HG03108 (cell line): ENCODE data around the gene UBE2Q2.

Experiments
- ATAC-seq: cut with Tn5 transposase; IDR thresholded peaks from one replicate; pipeline ENCODE4 v1.9.1; 2021; ENCODE audit warnings: moderate library complexity; ENCODE audit not compliant: unreplicated experiment

UBE2Q2 gene

DNA sequence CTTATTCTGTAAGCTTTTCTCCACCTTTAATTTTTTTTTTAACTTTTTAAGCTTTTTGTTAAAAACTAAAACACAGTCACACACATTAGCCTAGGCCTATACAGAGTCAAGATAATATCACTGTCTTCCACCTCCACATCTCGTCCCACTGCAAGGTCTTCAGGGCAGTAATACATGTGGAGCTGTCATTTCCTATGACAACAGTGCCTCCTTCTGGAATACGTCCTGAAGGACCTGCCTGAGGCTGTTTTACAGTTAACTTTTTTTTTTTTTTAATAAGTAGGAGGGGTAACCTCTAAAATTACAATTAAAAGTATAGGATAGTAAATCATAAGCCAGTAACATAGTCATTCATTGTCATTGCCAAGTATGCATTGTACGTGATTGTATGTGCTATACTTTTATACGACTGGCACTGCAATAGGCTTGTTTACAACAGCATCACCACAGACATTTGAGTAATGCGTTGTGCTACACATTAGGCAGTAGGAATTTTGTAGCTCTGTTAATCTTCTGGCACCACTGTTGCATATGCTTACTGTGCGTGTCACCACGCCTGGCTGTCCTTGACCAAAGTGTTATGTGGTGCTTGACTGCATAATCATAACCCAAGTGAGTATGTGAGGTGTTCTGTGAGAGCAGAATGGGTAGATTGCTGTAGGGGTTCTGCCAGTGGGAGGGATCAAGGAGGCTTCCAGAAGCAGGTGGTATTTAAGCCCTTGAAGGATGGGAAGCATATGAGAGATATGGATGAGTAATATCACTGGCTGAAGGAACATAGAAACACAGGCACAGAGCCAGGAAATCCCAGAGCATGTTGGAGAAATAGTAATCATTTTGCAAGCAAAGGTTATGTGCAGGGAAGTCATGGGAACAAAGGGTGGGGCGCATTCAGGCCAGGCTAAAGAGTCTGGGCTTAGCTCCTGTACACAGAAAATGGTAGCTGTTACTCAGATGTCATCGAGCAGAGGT lies 78.8 kb downstream of the UBE2Q2 start:
- no peak for ATAC-seq

DNA sequence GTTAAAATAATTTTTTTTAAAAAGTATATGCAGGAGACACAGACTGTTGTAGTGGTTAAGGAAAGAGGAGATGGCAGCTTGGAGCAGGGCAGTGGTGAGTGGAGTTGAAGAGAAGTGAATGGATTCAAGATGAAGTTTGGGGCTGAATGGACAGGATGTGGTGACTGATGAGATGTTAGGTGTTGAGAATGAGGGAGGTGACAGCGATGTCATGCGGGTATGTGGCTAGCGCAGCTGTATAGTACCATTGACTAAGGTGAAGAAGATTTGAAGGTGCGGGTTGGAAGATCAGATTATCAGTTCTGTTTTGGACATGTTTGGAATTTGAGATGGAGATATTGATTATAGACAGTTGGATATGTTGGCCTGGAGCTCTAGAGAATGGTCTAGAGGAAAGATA lies 80.5 kb downstream of the UBE2Q2 start:
- no peak for ATAC-seq

DNA sequence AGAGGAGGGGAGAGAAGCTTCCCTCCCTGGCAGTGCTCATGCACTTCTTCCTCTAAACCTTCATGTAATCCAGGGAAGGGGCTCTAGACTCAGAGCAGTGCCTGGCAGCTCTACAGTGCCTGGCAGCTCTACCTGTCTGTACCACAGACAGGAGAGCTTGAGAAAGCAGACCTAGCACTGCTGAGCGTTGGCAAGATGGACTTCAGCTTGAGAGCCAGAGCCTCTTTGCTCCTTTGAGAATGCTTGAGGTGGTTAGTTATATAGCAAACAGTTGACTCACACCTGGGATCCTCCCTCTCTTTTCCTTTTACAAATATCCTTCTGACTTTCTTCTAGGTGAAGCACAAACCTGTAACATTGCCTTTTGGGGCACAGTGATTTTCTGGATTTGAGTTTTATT lies 81.3 kb downstream of the UBE2Q2 start:
- no peak for ATAC-seq

DNA sequence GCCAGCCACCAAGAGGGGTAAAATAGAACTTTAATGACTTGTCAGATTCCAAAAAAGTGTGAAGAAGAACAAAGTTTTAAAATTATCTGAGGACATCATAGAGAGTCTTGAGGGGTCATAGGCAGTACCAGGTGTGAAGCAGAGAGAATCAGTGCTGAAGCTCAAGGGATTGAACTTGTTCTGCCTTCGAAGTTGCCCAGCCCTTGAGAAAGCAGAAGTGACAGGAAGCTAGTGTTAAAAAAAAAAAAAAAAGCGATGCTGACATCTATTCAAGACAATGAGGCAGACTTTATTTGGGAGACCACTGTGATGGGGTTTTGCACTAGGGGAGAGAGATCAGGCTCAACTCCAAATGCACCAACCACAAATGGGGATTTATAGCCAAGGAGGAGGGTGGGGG lies 82.2 kb downstream of the UBE2Q2 start:
- ATAC-seq, result no peak

DNA sequence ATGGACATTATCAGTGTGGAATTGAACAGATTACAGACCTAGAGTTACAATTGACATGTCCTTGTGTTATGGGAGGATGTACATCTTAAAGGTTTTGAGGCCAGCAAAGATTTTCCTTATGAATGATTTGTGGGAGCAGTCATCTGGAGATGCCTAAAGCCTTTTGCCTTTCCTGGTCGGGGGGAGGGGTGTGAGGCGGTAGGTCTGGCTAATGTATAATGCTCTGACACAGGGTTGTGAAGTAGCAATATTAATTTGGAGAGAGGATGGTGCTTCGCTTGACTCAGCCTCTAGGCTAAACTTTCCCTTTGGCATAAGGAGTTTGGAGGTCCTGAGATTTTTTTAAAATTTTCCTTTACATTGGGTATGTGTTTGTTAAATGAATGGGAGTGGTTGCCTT lies 83.7 kb downstream of the UBE2Q2 start:
- no peak for ATAC-seq

DNA sequence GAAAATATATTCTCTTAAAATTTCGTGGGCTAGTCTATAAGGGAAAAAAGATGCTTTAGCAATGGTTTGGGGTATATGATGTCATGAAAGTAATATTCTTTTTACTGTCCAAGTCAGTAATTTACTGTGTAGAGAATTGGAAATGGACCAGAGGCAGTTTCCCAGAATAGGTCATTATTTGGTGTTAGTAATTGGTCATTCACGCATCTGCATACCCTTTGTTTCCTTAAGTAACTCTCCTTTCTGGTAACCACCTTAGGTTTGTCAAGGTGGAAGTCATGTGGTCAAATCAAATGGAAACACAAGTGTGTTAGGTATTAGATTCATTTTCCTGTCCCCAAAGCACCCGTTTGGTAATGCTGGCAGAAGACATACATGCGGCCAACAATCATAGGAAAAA lies 84.4 kb downstream of the UBE2Q2 start:
- no peak for ATAC-seq

DNA sequence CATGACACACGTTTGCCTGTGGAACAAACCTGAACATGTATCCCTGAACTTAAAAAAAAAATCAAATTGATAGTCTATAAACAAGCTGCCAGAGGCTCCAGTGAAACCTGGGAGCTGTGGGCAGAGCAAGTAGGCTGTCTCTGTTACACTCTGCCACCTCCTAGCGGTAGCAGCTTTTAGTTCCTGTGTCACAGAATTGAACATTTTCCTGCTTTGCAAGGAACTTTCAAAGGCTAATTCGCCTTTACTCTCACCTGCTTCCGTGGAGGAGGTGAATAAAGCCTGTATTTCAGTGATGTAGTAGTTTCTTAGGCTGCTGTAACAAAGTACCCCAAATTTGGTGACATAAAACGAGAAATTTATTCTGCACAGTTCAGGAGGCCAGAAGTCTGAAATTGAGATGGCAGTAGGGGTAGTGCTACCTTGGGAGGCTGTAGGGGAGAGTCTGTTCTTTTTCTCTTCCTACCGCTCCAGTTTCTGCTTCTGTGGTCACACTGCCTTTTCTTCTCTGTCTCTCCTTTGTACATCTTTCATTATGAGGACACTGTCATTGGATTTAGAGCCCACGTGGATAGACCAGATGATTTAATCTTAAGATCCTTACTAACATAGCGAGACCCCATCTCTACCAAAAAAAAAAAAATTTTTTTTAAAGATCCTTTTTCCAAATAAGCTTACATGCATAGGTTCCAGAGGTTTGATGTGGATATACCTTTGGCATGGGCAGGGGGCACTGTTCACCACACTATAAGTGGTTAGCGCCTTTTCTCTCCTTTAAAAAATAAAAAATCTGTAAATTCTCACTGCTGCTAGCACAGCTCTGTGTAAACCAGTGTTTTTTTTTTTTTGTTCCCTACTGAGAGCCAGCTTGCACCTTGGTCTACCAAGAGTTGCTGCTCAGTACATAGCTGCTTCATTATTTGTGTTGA lies 85.7 kb downstream of the UBE2Q2 start:
- ATAC-seq, result no peak

DNA sequence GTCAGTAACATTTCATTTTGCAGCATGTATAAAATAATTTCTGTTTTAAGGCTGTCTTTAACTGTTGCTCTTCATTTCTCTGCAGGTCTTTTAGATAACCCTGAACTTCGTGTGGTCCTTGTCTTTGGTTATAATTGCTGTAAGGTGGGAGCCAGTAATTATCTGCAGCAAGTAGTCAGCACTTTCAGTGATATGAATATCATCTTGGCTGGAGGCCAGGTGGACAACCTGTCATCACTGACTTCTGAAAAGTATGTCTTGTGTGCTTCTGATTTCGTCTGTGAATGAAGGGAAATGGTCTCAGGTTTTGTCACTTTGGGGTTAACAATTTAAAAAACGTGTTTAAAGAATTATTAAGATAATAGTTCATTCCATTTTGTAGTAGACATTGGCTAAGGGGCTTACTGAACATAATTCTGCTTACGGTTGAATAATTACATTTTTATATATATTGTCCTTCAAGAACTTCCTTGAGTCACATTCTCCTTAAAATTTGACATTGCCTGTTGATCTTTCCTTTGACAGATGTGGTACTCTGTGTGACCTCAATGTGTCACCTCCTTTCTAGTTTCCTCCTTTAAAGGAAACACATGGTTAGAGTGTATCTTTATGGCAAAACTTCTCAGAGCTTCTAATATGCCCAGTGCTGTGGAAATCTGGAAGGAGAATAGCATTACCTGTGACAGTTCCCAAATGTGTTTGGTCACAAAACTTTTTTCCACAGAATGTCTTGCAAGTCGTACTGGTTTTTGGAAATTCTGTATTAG lies 86.7 kb downstream of the UBE2Q2 start:
- ATAC-seq, result no peak

DNA sequence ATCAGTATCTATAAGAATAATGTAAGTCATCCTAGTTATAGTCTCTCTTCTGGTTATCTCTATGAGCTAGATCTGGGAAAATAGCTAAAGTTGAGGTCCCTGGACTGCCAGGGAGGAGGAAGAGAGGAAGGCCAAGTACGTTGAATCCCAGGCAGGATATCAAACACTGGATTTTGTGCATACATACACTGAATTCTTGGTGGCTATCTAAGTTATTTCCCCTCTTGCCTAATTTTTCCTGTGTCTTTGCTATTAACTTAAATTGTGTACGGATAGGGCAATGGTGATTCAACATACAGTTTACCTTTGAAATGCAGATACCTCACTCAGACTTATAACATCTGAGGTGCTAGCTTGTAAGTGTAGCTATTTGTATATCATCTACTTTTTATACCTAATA lies 87.6 kb downstream of the UBE2Q2 start:
- ATAC-seq, result no peak

DNA sequence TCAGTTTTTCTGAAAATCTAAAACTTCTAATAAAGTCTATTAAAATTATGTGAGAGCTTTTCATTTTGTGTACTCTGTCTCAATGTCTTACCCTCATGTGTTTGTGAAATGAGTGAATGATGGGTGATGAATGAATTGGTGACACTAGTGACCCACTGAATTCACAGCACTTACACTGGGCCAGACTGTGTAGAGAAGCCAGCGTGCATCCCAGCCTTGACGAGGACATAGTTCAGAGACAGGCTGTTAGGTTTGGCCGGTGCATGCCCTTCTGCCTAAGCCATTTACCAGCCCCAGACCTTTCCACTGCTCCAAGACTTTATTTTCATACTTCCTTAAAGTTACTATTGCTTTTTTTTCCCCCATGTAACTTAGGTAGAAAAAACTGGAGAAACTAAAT lies 99.2 kb downstream of the UBE2Q2 start:
- no peak for ATAC-seq

DNA sequence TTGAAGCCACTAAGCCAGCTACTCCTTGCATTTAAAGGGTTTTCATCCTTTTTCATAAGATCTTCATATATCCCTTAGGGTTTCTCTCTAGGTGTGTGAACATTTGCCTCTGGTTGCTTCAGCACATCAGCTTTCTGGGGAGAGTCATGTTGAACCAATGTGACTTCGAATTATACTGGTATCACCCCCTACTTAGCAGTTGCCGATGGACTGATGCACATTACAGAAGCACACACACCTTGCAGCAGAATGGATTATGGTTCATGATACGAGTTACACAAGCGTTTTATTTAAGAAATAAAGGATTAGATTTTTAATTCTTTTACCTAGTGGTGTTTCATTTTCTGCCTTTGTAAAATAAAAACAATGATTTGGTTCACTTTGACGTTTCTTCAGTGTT lies 100.0 kb downstream of the UBE2Q2 start:
- ATAC-seq, result no peak

DNA sequence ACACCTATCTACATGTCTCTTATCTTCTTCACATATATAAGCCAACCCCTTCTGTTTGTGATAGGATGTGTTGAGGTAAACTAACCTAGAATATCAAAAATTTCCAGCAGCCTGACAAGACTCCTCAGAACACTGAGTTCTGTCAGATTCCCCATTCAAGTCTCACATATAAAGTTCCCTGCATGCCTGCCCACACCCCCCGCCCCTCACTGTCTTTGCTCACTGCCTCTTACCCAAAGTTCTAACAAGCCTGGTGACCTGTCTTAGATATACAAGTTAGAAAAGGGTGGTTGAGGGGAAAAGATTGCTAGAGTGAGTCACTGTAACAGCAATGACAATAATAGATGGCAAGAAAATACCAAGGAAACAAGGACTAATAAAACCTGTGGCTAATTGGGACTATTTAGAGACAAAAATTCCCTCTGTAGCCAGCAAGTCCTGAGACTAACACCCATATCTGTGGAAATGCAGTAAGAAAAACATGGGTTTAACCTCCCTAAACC lies 100.5 kb downstream of the UBE2Q2 start:
- ATAC-seq, result no peak

DNA sequence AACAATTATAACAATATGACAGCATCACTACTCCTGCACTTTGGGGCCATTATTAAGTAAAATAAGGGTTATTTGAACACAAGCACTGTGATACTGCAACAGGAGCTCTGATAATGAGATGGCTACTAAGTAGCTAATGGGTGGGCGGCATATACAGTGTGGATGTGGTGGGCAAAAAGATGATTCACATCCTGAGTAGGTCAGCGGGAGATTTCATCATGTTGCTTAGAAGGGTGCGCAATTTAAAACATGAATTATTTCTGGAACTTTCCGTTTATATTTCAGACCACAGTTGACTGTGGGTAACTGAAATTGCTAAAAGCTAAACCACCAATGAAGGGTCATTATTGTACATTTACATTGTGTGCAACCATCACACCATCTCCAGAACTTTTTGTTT lies 102.7 kb downstream of the UBE2Q2 start:
- ATAC-seq, result no peak

DNA sequence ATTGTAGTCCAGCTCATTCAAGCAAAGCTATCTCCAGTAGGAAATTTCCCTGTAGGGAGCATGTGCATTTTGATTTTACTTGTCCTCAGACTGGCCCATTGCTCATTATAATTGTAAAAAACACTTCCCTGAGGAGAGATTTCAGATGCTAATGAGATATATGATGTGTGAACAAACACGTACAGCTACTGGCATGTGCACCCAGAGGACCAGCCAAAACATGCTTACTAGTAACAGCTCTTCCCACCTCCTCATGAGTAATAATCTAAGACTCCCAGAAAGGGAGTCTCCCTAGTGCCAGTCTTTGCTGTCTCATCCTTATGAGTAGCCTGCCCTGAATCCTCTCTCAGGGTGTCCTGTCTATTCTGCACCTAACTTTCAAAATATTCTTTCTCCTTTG lies 103.8 kb downstream of the UBE2Q2 start:
- no peak for ATAC-seq

DNA sequence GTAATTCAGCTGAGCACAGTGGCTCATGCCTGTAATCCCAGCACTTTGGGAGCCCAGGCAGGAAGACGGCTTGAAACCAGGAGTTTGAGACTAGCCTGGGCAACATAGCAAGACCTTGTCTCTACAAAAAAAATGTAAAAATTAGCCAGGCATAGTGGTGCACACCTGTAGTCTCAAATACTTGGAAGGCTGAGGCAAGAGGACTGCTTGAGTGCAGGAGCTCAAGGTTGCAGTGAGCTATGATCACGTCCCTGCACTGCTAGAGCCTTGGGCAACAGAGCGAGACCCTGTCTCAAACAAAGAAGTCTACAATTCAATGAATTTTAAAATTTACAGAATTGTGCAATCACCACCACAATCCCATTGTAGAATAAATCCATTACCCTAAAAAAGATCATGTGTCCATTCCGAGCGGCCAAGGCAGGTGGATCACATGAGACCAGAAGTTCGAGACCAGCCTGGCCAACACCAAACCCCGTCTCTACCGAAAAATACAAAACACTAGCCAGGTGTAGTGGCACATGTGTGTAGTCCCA lies 105.6 kb downstream of the UBE2Q2 start:
- ATAC-seq, result no peak
